HG03520 (cell line): ENCODE data around the gene PRDM10.
"Not testable (repeated sequence)": the region's sequence is repeated elsewhere in the genome, so short reads cannot be mapped to it uniquely, and the experiment has no call there.

ENCODE experiments used
- ATAC-seq: cut with Tn5 transposase; IDR thresholded peaks from one replicate; pipeline ENCODE4 v1.9.1; 2021; ENCODE audit warnings: mild to moderate bottlenecking, moderate library complexity; ENCODE audit not compliant: unreplicated experiment

The PRDM10 gene

DNA sequence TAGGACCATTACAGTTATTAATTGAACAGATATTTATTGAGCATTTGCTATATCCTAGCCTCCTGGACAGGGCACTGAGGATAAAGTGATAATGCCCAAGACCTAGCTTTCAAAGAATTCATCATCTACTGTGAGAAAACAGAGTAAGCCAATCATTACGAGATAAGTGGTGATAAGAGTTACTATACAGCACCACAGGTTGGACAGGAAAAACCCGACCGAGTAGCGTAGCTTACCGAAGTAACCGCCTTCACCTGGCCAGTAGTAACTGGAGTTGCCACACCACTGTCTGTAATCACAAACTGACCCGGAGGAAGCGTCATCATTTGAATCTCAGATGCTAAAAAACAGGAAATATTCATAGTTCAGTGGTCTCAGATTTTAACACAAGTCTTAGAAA, 97.2 kb downstream of the PRDM10 start:
- ATAC-seq: no peak

DNA sequence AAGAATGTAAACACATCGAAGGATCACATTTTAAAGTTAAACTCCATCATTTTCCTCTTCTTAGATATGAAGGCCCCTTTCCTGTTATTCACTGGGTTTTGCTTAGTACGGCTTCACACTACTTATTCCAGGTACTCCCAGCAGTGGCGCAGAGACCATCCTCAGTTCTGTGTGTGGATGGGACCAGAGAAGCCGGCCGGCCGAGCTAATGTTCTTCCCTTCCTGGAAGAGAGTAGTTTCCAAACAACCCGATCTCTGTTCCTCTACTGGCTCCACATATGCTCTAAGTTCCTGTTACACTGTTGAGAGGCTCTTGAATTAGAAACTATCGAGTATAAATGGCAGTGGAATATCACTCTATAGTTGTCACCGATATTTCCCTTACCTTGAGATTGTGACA, 106.6 kb downstream of the PRDM10 start:
- ATAC-seq: no peak

GRCh38 chr11:129895126-129896041, 107.3 kb downstream of the PRDM10 start, which contains the start of gene NFRKB:
NFRKB (minus strand) TSS chr11:129895578; CDS start chr11:129892849, 2,729 bp downstream.
- ATAC-seq: peak; percentile 96

- ATAC-seq: peak; percentile 10
Observed at GRCh38 chr11:129894278-129895125, 108.1 kb downstream of the PRDM10 start.

DNA sequence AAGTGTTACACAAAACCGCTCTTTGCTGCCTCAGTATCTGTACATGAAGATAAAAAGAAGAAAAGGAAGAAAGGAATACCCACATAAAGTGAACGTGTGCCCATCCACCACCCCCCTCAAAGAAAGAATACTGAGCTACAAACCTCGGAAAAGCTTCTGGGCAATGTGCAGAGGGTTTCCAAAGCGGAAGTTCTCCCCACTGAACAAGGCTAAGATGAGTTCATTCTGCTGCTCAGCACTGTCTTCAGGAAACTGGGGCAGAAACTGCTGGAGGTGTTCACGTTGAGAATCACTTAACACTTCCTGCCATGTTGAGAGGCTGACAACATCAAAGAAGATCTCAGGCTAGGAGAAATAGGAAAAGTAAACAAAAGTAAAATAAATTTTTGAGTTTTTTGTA, 114.2 kb downstream of the PRDM10 start:
- ATAC-seq: no peak

DNA sequence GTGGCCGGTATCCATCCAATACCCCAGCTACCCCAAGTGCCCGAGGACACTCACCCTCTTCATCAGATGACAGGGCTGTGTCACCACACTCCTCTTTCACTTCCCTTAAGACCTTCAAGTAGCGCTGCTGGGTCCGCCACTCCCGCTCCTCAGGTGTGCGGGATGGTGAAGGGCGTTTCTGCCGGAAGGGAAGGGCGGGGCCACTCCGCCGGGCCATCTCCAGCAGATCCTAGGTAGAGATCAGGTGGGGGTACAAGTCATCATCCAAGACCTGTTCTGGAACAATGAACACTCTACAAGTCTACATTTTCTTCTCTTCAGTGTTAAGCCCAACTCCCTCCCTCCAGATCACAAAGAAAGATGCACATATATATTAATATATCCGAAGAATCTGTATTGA, 117.3 kb downstream of the PRDM10 start:
- no peak for ATAC-seq

DNA sequence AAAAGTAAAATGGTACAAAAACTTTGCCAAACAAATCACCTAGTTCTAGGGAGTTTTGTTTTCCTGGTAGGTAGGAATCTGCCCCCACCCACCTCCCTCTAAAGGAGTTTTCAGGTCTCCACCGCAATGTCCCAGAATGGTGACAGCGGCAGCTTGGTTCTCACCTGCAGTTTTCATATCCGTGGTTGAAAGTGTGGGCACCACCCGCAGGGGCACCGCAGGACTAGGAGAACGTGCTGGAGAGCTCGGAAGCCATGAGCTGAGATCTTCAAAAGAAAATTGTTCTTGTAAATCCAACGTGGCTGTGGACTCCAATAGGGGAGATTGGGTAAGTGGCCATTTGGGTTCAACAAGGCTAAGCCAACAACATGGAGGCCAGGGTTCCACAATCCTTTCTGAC, 118.1 kb downstream of the PRDM10 start:
- no peak for ATAC-seq

DNA sequence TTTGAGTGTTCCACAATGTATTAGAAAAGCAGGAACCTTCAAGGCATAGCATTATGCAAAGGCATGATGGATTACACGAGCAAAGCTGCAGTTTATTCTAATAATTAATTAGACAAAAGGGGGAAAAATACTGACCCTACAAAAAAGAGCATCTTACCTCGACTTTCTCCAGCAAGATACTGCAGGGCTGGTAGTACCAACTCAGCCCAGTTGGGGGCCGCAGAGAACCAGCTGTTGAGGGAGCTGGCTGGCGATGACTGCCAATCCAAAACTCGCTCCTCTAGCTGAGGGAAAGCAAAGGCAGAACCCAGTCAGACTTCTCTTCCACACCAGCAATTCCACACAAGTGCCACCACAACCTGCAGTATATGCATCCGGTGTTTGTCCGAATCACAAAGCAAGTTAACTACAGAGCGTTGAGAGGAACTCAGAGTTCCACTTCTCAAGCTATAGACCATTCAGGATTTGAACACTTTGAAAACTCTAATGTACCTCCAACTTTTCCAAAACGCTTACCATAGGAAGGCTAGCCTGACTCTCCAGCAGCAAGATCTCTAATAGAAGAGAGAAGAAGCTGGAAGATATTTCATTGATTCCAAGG, 121.0 kb downstream of the PRDM10 start:
- ATAC-seq: peak; percentile 88

- ATAC-seq: no peak
Observed at GRCh38 chr11:129880311-129880710, 122.3 kb downstream of the PRDM10 start.

DNA sequence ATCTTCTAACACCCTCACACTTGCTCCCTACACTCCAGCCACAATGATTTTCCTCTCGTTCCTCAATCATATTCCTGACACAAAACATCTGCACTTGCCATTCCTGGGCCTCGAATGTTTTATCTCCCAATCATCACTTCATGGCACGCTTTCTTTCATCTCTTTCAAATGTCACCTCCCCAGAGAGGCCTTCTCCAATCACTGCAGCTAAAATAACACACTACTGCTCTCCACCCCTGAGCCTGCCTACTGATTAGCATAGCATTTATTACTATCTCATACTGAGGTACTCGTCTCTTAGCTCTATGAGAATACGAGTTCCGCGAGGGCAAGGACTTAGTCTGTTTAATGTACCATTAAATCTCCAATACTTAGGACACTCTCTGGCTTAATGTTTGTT, 130.7 kb downstream of the PRDM10 start:
- ATAC-seq: no peak

DNA sequence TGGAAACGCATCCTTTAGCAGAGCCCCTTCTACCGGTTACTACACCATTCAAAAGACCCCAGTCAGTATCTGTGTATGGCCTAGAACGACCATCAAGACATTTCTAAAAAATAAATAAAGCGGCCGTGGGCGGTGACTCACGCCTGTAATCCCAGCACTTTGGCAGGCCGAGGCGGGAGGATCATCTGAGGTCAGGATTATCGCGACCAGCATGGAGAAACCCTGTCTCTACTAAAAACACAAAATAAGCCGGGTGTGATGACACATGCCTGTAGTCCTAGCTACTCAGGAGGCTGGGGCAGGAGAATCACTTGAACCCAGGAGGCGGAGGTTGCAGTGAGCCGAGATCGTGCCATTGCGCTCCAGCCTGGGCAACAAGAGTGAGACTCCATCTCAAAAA, 134.0 kb downstream of the PRDM10 start:
- ATAC-seq: not testable (repeated sequence)

GRCh38 chr11:129866311-129866710, 136.3 kb downstream of the PRDM10 start:
- no peak for ATAC-seq

- ATAC-seq: no peak
Observed at GRCh38 chr11:129865701-129866100, 136.9 kb downstream of the PRDM10 start.

DNA sequence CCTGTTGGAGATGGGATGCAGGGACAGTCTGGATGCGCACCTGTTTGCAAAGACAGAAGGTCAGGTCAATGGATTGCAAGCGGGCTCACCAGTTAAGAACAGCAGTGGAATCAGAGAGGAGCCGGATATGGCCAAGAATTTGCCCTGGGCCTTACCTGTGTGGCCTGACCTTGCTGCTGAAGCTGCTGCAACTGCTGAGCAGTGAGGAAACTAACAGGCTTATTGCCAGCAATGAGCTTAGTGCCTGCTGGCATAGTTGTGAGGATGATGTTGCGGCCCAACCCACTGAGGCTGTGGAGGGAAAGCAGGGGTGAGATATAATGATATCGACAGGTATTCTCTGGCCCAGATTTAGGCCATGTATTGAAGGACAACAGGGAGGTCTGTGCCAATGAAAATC, 137.8 kb downstream of the PRDM10 start:
- ATAC-seq: no peak

GRCh38 chr11:129861702-129862522, 140.7 kb downstream of the PRDM10 start:
- ATAC-seq: no peak

- ATAC-seq: no peak
Observed at GRCh38 chr11:129856036-129856435, 146.6 kb downstream of the PRDM10 start.

- no peak for ATAC-seq
Observed at GRCh38 chr11:129855086-129855485, 147.5 kb downstream of the PRDM10 start.

- no peak for ATAC-seq
Observed at GRCh38 chr11:129854232-129854805, 148.3 kb downstream of the PRDM10 start.

- no peak for ATAC-seq
Observed at GRCh38 chr11:129853518-129854231, 149.0 kb downstream of the PRDM10 start.
